H1 (cell line): ENCODE measurements around the gene EPHA6. TPM values are rescaled to one million over a fixed set of nuclear protein-coding genes. Genes with fewer than 3 reads are reported as not detected.

Experiments
- CTCF ChIA-PET: fragments of 300-600 bp; sonication (Branson Sonifier 250); formaldehyde crosslinking; loops from one replicate; lab custom pipeline; 2021; ENCODE audit not compliant: partially characterized antibody; lab: Charles Lee
- POLR2A ChIA-PET: fragments of 300-600 bp; sonication (Branson Sonifier 250); formaldehyde crosslinking; loops from one replicate; lab custom pipeline; 2021; ENCODE audit warnings: inconsistent platforms; ENCODE audit not compliant: partially characterized antibody; lab: Charles Lee
- DNase-seq, 2 experiments: peaks; one replicate each; pipeline versions ENCODE4 v3.0.0 to v3.0.0-alpha.2; 2010 to 2022; ENCODE audit warnings: low spot score in 2 of 2, low read depth in 1 of 2, mixed read lengths in 1 of 2
- FAIRE-seq: peaks from 2 replicates; lab custom pipeline; 2011; peaks lifted over from hg19 to GRCh38; lab: Jason Lieb, UNC
- H2AFZ ChIP-seq: 2 replicates; pipeline ENCODE4 v1.8.1; 2012; ENCODE audit warnings: low read length, inconsistent platforms
- H2AK5ac ChIP-seq: 2 replicates; pipeline ENCODE4 v1.6.1; 2013; ENCODE audit warnings: low read depth, low read length
- H2BK120ac ChIP-seq: replicated peaks from 2 replicates; pipeline ENCODE3; 2013; ENCODE audit warnings: low read depth, low read length, inconsistent platforms
- H2BK12ac ChIP-seq: 2 replicates; pipeline ENCODE4 v1.6.1; 2013; ENCODE audit warnings: low read depth, low read length
- H2BK15ac ChIP-seq: 2 replicates; pipeline ENCODE4 v1.6.1; 2013; ENCODE audit warnings: low read length
- H2BK20ac ChIP-seq: 2 replicates; pipeline ENCODE4 v1.6.1; 2013; ENCODE audit warnings: low read length
- H2BK5ac ChIP-seq: 2 replicates; pipeline ENCODE4 v1.6.1; 2013; ENCODE audit warnings: low read depth, low read length
- H3K14ac ChIP-seq: 2 replicates; pipeline ENCODE4 v1.6.1; 2013; ENCODE audit warnings: inconsistent platforms; ENCODE audit not compliant: insufficient read length
- H3K18ac ChIP-seq: 2 replicates; pipeline ENCODE4 v1.6.1; 2013; ENCODE audit warnings: low read length; ENCODE audit errors: extremely low read depth
- H3K23ac ChIP-seq: 2 replicates; pipeline ENCODE4 v1.6.1; 2013; ENCODE audit warnings: inconsistent platforms; ENCODE audit not compliant: insufficient read length
- H3K23me2 ChIP-seq: 2 replicates; pipeline ENCODE4 v1.6.1; 2013; ENCODE audit warnings: low read depth, low read length
- H3K27ac ChIP-seq: 2 replicates; pipeline ENCODE4 v1.6.1; 2011; ENCODE audit warnings: low read depth, low read length, inconsistent platforms
- H3K27me3 ChIP-seq, 4 experiments: replicated peaks in 1 of 4; 1 replicate in 1 of 4; 2 replicates in 3 of 4; pipeline versions ENCODE4 v1.6.1 to v1.8.1; 2011 to 2013; ENCODE audit warnings: low read length in 3 of 4, mild to moderate bottlenecking in 3 of 4, inconsistent platforms in 2 of 4, mixed read lengths in 2 of 4, moderate library complexity in 1 of 4; ENCODE audit not compliant: control insufficient read depth in 3 of 4, insufficient read depth in 3 of 4; ENCODE audit errors: extremely low read depth in 1 of 4
- H3K36me3 ChIP-seq, 4 experiments: 2 replicates each; pipeline versions ENCODE4 v1.6.1 to v1.8.1; 2011 to 2013; ENCODE audit warnings: mild to moderate bottlenecking in 4 of 4, low read length in 3 of 4, moderate library complexity in 2 of 4, control low read depth in 1 of 4, inconsistent platforms in 1 of 4; ENCODE audit not compliant: insufficient read depth in 4 of 4, control insufficient read depth in 2 of 4
- H3K4ac ChIP-seq: replicated peaks from 2 replicates; pipeline ENCODE3; 2013; ENCODE audit warnings: low read length, low read depth, mixed read lengths, inconsistent platforms; ENCODE audit not compliant: insufficient read length
- H3K4me1 ChIP-seq, 4 experiments: replicated peaks in 1 of 4; 1 replicate in 1 of 4; 2 replicates in 3 of 4; pipeline versions ENCODE4 v1.6.1 to v1.8.1; 2011 to 2013; ENCODE audit warnings: low read length in 3 of 4, inconsistent platforms in 2 of 4, mixed read lengths in 1 of 4; ENCODE audit not compliant: insufficient read depth in 4 of 4, control insufficient read depth in 3 of 4
- H3K4me2 ChIP-seq, 2 experiments: 2 replicates each; pipeline versions ENCODE4 v1.6.1 to v1.8.1; 2011 to 2013; ENCODE audit warnings: low read depth in 2 of 2, low read length in 2 of 2, control low read depth in 1 of 2, inconsistent platforms in 1 of 2, mild to moderate bottlenecking in 1 of 2; ENCODE audit not compliant: insufficient read depth in 1 of 2
- H3K4me3 ChIP-seq, 4 experiments: fragments of 200-600, 300-600 bp in 1 of 4; sonication (generic), shearing (Covaris generic), sonication (Bioruptor Twin) in 1 of 4; 2 replicates each; pipeline versions ENCODE4 v1.5.1 to v1.8.1; 2011 to 2016; ENCODE audit warnings: low read length in 4 of 4, low read depth in 3 of 4, control low read depth in 2 of 4, inconsistent platforms in 2 of 4, mild to moderate bottlenecking in 2 of 4, mixed read lengths in 1 of 4, moderate library complexity in 1 of 4; ENCODE audit not compliant: insufficient read depth in 2 of 4; ENCODE audit errors: extremely low read depth in 1 of 4
- H3K56ac ChIP-seq: replicated peaks from 2 replicates; pipeline ENCODE3; 2013; ENCODE audit warnings: low read depth, mild to moderate bottlenecking, mixed read lengths, low read length, inconsistent platforms; ENCODE audit not compliant: insufficient read length
- H3K79me1 ChIP-seq: 2 replicates; pipeline ENCODE4 v1.6.1; 2013; ENCODE audit warnings: low read depth, low read length, control low read depth
- H3K79me2 ChIP-seq, 2 experiments: 2 replicates each; pipeline versions ENCODE4 v1.6.1 to v1.8.1; 2012 to 2013; ENCODE audit warnings: low read length in 2 of 2, mild to moderate bottlenecking in 2 of 2, inconsistent platforms in 1 of 2; ENCODE audit not compliant: insufficient read depth in 2 of 2, control insufficient read depth in 1 of 2
- H3K9ac ChIP-seq, 4 experiments: replicated peaks in 1 of 4; 1 replicate in 1 of 4; 2 replicates in 3 of 4; pipeline versions ENCODE4 v1.6.1 to v1.8.1; 2011 to 2013; ENCODE audit warnings: low read depth in 3 of 4, low read length in 3 of 4, control low read depth in 2 of 4, mild to moderate bottlenecking in 2 of 4, moderate library complexity in 2 of 4, inconsistent platforms in 1 of 4; ENCODE audit errors: extremely low read depth in 1 of 4
- H3K9me3 ChIP-seq, 2 experiments: 2 replicates each; pipeline versions ENCODE4 v1.6.1 to v1.8.1; 2012 to 2013; ENCODE audit warnings: mild to moderate bottlenecking in 2 of 2, moderate library complexity in 2 of 2, control low read depth in 1 of 2, inconsistent platforms in 1 of 2, low read depth in 1 of 2, low read length in 1 of 2, mixed read lengths in 1 of 2; ENCODE audit not compliant: insufficient read depth in 2 of 2
- H4K20me1 ChIP-seq, 2 experiments: replicated peaks in 1 of 2; 2 replicates each; pipeline versions ENCODE3 to v1.8.1; 2011 to 2013; ENCODE audit warnings: inconsistent platforms in 2 of 2, low read length in 2 of 2, mild to moderate bottlenecking in 1 of 2; ENCODE audit not compliant: insufficient read depth in 2 of 2, control insufficient read depth in 1 of 2
- H4K5ac ChIP-seq: 2 replicates; pipeline ENCODE4 v1.6.1; 2013; ENCODE audit warnings: low read length, low read depth, mixed read lengths, inconsistent platforms; ENCODE audit not compliant: insufficient read length
- H4K8ac ChIP-seq: 2 replicates; pipeline ENCODE4 v1.8.0; 2013; ENCODE audit warnings: mild to moderate bottlenecking, moderate library complexity, low read length, inconsistent platforms; ENCODE audit not compliant: insufficient read depth; ENCODE audit errors: extremely low read depth
- H4K91ac ChIP-seq: replicated peaks from 2 replicates; pipeline ENCODE3; 2013; ENCODE audit warnings: low read length, mixed read lengths, inconsistent platforms; ENCODE audit not compliant: insufficient read length
- CBX8 ChIP-seq: fragments of 300-800, 300-1000 bp; sonication (generic); IDR thresholded peaks from 2 replicates; pipeline ENCODE4 v1.7.1; 2016; ENCODE audit warnings: low read depth, low read length, borderline replicate concordance
- CHD1 ChIP-seq: IDR thresholded peaks from 2 replicates; pipeline ENCODE4 v1.6.1; 2012; ENCODE audit warnings: low read depth, low read length, improper control_type of control experiment
- CREB1 ChIP-seq: IDR thresholded peaks from 2 replicates; pipeline ENCODE4 v1.6.1; 2012; ENCODE audit warnings: inconsistent platforms
- EP300 ChIP-seq, 2 experiments: IDR thresholded peaks; 1 replicate in 1 of 2; 2 replicates in 1 of 2; pipeline ENCODE4 v1.6.1; 2011 to 2012; ENCODE audit warnings: low read depth in 2 of 2, low read length in 2 of 2, mild to moderate bottlenecking in 2 of 2, borderline replicate concordance in 1 of 2, inconsistent platforms in 1 of 2, moderate library complexity in 1 of 2
- GTF2F1 ChIP-seq: IDR thresholded peaks from 2 replicates; pipeline ENCODE4 v1.6.1; 2012; ENCODE audit warnings: low read depth, low read length, improper control_type of control experiment, borderline replicate concordance
- HDAC6 ChIP-seq: IDR thresholded peaks from one replicate; pipeline ENCODE4 v1.7.1; 2012; ENCODE audit warnings: low read depth, mild to moderate bottlenecking, inconsistent platforms, low read length, moderate library complexity
- KDM5A ChIP-seq: fragments of 200-600 bp; IDR thresholded peaks from 2 replicates; pipeline ENCODE4 v1.7.1; 2012; ENCODE audit warnings: mild to moderate bottlenecking, low read length, inconsistent platforms, mixed read lengths
- MAX ChIP-seq: IDR thresholded peaks from 2 replicates; pipeline ENCODE4 v1.6.1; 2012; ENCODE audit warnings: inconsistent platforms
- SAP30 ChIP-seq: fragments of 300-600 bp; sonication (generic); IDR thresholded peaks from 2 replicates; pipeline ENCODE4 v1.7.1; 2012; ENCODE audit warnings: low read length, moderate library complexity, mild to moderate bottlenecking, inconsistent platforms; ENCODE audit not compliant: insufficient read depth, insufficient replicate concordance
- SIRT6 ChIP-seq: IDR thresholded peaks from one replicate; pipeline ENCODE4 v1.7.1; 2012; ENCODE audit warnings: low read length, inconsistent platforms
- SIX5 ChIP-seq: IDR thresholded peaks from 2 replicates; pipeline ENCODE4 v1.6.1; 2011; ENCODE audit warnings: mild to moderate bottlenecking, low read depth, low read length
- SP4 ChIP-seq: IDR thresholded peaks from 2 replicates; pipeline ENCODE4 v1.6.1; 2012; ENCODE audit warnings: low read length, inconsistent platforms
- SRF ChIP-seq: IDR thresholded peaks from 2 replicates; pipeline ENCODE4 v1.6.1; 2011; ENCODE audit warnings: mild to moderate bottlenecking, low read depth, low read length, moderate library complexity
- WGBS, 2 experiments: shearing (Covaris generic) in 1 of 2; methylation state at CpG; one replicate each; pipeline versions ENCODE4 v1.1.6 to v1.1.7; 2013 to 2015; ENCODE audit warnings: low lambda C conversion rate in 2 of 2, mixed read lengths in 2 of 2, inconsistent platforms in 1 of 2, low coverage in 1 of 2, missing lambda C conversion rate in 1 of 2; ENCODE audit not compliant: insufficient replicate concordance in 2 of 2, insufficient coverage in 1 of 2, insufficient read length in 1 of 2; ENCODE audit errors: extremely low coverage in 1 of 2, missing lambda C conversion rate in 1 of 2; 5-methylcytosine and 5-hydroxymethylcytosine counted together
- polyA plus RNA-seq, 7 experiments: library from polyadenylated mRNA; depleted of rRNA in 3 of 7; stranded (reverse) in 5 of 7; unstranded in 2 of 7; fragments of >200 nt in 5 of 7; fragments of 200-250 nt in 2 of 7; gene quantifications; 1 replicate in 5 of 7; 2 replicates in 1 of 7; 4 replicates in 1 of 7; pipeline versions ENCODE4 v1.2.1 to v1.2.3, GENCODE V29; 2011 to 2013; ENCODE audit warnings: missing spikeins in 2 of 7, mixed read lengths in 2 of 7
- total RNA-seq: library from RNA; stranded (reverse); fragmentation: NEBNext Ultra II Directional; extraction: Animal tissue kit (Norgen Biotek cat#: 25700); gene quantifications from 2 replicates; pipeline ENCODE4 v1.2.1, GENCODE V29; 2021

Gene EPHA6
- total and polyA plus RNA-seq, 2 of the 8 experiments (the other 6 are each of a cell fraction or from before 2014, with no cell fraction given) = 0.83 to 3.2 TPM

GRCh38 chr3:97074546-97074945, 260.2 kb downstream of the EPHA6 start:
- WGBS, 2 experiments = 84% methylated on average over 2 of the region's 2 CpGs; no CpG with 5 or more reads in 1 of the 2 experiments
- no peaks in the 10 kb centered on the region for H3K79me1 ChIP-seq
- DNase-seq (no peak), FAIRE-seq (no peak)
- H3K9ac ChIP-seq = no peak overlapping the region
- no peaks in the 10 kb centered on the region for H3K36me3 ChIP-seq
- no peak overlapping the region for H2BK20ac ChIP-seq
- no peak overlapping the region for H2BK15ac ChIP-seq
- H3K4ac ChIP-seq = no peak overlapping the region
- H2BK5ac ChIP-seq = no peak overlapping the region
- no peak overlapping the region for H4K91ac ChIP-seq
- H2AK5ac ChIP-seq = no peak overlapping the region
- H3K56ac ChIP-seq = no peak overlapping the region
- H2AFZ ChIP-seq = no peak overlapping the region
- H3K27me3 ChIP-seq = no peaks in the 10 kb centered on the region
- no peak overlapping the region for H4K5ac ChIP-seq
- no peaks in the 10 kb centered on the region for H3K79me2 ChIP-seq
- no peak overlapping the region for H3K27ac ChIP-seq
- H3K4me2 ChIP-seq = no peak overlapping the region
- no peak overlapping the region for H4K8ac ChIP-seq
- no peak overlapping the region for H2BK120ac ChIP-seq
- ChIA-PET CTCF (no interaction called here), POLR2A (no interaction called here)
- TF ChIP-seq HDAC6 (no peak), CREB1 (no peak), SRF (no peak), SAP30 (no peak), EP300 (IDR thresholded peaks at IDR 0.05; ENCODE audit: borderline replicate concordance in 1 of 2, low read depth in 2 of 2, low read length in 2 of 2) (no peak), SIX5 (no peak), CHD1 (no peak), CBX8 (no peak), SP4 (no peak), GTF2F1 (no peak), SIRT6 (no peak), KDM5A (no peak), MAX (no peak)
- H4K20me1 ChIP-seq = no peaks in the 10 kb centered on the region
- H3K4me1 ChIP-seq = no peaks in the 10 kb centered on the region
- H3K18ac ChIP-seq = no peak overlapping the region
- H3K23me2 ChIP-seq = no peaks in the 10 kb centered on the region
- no peaks in the 10 kb centered on the region for H3K9me3 ChIP-seq
- H3K23ac ChIP-seq = no peak overlapping the region
- H3K14ac ChIP-seq = no peak overlapping the region
- no peak overlapping the region for H3K4me3 ChIP-seq
- no peak overlapping the region for H2BK12ac ChIP-seq
